AG04449 (cell line): ENCODE data around the gene ACSL1.

Experiments used
- CTCF ChIA-PET: fragments of 350-600 bp; formaldehyde crosslinking; extraction: SDS; loops from one replicate; lab custom pipeline; 2021; ENCODE audit warnings: antibody characterized with exemption; lab: Yijun Ruan, JAX
- POLR2A ChIA-PET: fragments of 400-600, 350-600 bp; formaldehyde crosslinking; extraction: SDS; loops from one replicate; lab custom pipeline; 2020; ENCODE audit warnings: antibody characterized with exemption, inconsistent platforms; lab: Yijun Ruan, JAX
- DNase-seq: peaks from one replicate; pipeline ENCODE4 v3.0.0-alpha.2; 2010; ENCODE audit warnings: low read depth, low spot score
- H3K4me3 ChIP-seq: 2 replicates; pipeline ENCODE4 v1.5.1; 2011; ENCODE audit warnings: low read depth, mild to moderate bottlenecking, control low read depth, low read length
- TF ChIP-seq, protein P1 (sequence below): IDR thresholded peaks from one replicate; pipeline ENCODE4 v1.5.1; 2011; ENCODE audit warnings: mild to moderate bottlenecking, moderate library complexity, low read length, control low read depth, inconsistent platforms; ENCODE audit not compliant: insufficient read depth; ENCODE audit errors: missing control alignments

The ACSL1 gene

DNA sequence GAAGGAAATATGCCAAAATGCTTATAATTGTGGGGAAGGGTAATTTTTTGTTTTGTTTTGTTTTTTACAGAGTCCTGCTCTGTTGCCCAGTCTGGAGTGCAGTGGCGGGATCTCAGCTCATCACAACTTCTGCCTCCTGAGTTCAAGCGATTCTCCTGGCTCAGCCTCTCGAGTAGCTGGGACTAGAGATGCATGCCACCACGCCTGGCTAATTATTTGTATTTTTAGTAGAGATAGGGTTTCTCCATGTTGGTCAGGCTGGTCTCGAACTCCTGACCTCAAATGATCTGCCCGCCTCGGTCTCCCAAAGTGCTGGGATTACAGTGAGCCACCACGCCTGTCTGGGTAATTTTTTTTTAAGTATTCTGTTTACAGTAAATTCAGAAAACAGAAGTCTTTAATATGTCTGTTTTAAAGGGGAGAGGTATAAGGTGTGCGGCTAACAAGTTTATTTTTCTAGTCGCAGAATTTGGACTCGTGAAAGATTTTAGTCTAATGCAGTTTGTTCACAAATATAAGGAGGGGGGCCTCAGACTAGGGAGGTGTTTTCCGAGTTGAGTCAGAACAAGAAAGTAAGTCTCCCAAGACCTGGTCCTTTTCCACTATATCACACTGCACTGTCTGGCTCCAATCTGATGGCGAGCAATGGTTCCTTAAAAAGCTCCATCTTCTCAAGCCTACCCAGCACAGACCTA lies 1.5 kb downstream of the ACSL1 start:
- DNase-seq: no peak
- POLR2A ChIA-PET: no interaction called here
- CTCF ChIA-PET: interaction anchor here (1.8 kb wide), 1 partner anchor 79 kb away, joined by 4 read pairs; no protein-coding TSS in a partner anchor
- TF ChIP-seq, protein P1, sequence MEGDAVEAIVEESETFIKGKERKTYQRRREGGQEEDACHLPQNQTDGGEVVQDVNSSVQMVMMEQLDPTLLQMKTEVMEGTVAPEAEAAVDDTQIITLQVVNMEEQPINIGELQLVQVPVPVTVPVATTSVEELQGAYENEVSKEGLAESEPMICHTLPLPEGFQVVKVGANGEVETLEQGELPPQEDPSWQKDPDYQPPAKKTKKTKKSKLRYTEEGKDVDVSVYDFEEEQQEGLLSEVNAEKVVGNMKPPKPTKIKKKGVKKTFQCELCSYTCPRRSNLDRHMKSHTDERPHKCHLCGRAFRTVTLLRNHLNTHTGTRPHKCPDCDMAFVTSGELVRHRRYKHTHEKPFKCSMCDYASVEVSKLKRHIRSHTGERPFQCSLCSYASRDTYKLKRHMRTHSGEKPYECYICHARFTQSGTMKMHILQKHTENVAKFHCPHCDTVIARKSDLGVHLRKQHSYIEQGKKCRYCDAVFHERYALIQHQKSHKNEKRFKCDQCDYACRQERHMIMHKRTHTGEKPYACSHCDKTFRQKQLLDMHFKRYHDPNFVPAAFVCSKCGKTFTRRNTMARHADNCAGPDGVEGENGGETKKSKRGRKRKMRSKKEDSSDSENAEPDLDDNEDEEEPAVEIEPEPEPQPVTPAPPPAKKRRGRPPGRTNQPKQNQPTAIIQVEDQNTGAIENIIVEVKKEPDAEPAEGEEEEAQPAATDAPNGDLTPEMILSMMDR: no peak
- H3K4me3 ChIP-seq: no peak overlapping the region; the same call in 1 of the 2 replicates

- no peak for DNase-seq
- H3K4me3 ChIP-seq: no peak overlapping the region
- ChIA-PET CTCF (no interaction called here), POLR2A (interaction anchor here (0.7 kb wide), 1 partner anchor 52 kb away, joined by 3 read pairs; no protein-coding TSS in a partner anchor)
- TF ChIP-seq, protein P1: no peak
Observed at GRCh38 chr4:184823014-184823413, 2.8 kb downstream of the ACSL1 start.

DNA sequence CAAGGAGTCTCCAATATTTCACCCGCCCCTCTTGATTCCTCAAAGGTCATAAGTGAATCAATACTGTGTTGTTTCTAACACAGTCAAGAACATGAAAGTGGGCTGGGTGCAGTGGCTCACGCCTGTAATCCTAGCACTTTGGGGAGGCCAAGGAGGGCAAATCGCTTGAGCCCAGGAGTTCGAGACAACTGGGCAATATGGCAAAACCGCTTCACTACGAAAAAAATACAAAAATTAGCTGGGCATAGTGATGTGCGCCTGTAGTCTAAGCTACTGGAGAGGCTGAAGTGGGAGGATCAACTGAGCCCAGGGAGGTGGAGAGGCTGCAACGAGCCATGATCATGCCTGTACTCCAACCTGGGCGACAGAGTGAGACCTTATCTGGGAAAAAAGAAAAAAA lies 3.4 kb downstream of the ACSL1 start:
- DNase-seq: no peak
- TF ChIP-seq, protein P1: no peak
- CTCF ChIA-PET: no interaction called here
- POLR2A ChIA-PET: no interaction called here
- no peak overlapping the region for H3K4me3 ChIP-seq

GRCh38 chr4:184821242-184821641 lies 4.5 kb downstream of the ACSL1 start:
- TF ChIP-seq, protein P1: no peak

DNA sequence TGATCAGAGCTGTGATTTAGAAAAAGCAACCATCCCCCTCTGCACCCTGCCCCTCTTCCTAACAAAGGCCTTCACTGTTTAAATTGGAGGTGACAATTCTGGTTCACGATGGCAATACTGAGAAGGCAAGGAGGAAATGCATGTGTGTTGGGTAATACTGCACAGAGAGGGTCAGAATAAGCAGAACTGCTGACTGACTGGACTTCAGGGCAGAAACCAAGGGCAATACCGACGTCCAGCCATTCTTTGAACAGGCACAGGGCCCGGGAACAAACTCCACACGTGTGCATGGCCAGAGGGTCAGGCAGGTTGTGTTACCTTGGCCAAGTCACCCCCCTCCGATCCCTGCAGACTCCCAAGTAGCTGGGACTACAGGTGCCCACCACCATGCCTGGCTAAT lies 6.0 kb downstream of the ACSL1 start:
- TF ChIP-seq, protein P1: no peak
- ChIA-PET CTCF (no interaction called here), POLR2A (no interaction called here)
- DNase-seq: no peak
- no peak overlapping the region for H3K4me3 ChIP-seq

More at GRCh38 chr4:184821242-184821641, 4.5 kb downstream of the ACSL1 start:
- H3K4me3 ChIP-seq: no peak overlapping the region
- ChIA-PET POLR2A (no interaction called here), CTCF (no interaction called here)
- DNase-seq: no peak

GRCh38 chr4:184818216-184818564 lies 7.6 kb downstream of the ACSL1 start:
- ChIA-PET POLR2A (no interaction called here), CTCF (no interaction called here)
- no peak for DNase-seq
- TF ChIP-seq, protein P1: no peak
- no peak overlapping the region for H3K4me3 ChIP-seq
